Measurements from ENCODE around the gene SPO11. TPM values are rescaled to one million over a fixed set of nuclear protein-coding genes. Genes with fewer than 3 reads are reported as not detected.

Gene SPO11
- total and polyA plus RNA-seq, 9 of the 15 experiments (the other 6 are each of a cell fraction or from before 2014, with no cell fraction given), result not detected

DNA sequence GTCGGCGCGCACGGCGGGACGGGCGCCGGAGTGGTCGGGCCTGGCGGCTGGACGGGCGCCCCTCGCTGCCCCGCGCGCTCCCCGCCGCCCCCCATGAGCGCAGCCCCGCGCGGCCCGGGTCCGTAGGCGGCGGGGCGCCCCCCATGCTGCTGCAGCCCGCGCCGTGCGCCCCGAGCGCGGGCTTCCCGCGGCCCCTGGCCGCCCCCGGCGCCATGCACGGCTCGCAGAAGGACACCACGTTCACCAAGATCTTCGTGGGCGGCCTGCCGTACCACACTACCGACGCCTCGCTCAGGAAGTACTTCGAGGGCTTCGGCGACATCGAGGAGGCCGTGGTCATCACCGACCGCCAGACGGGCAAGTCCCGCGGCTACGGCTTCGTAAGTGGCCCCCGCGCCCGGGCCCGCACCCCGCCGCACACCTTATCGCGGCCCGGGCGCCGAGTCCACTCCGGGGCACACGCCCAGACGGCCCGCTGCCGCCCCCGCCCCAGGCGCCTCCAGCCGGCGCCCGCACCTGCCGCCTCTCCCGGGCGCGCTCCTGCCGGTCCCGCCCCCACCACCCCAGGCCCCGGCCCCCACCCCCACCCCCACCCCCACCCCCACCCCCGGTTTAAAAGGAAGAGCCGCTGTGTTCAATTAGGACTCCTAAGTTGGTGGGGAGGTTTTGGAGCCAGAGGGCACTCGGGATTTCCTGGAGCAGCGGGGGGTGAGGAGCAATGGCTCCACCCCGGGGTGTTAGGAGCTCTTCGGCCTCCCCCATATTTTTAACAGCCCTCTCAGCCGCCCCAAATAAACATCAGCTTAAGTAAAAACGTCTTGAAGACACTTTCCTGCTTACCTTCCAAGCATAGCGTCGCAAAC, 62.1 kb downstream of the SPO11 start:
- ATAC-seq (0 out of 3 replicates have a peak, but pooled peaks have one; percentile 4), FAIRE-seq (peak; percentile 72), DNase-seq (ENCODE audit: extremely low read depth in 1 of 4, low spot score in 3 of 4) (peak; percentile 63 to 74 (median 72))
- POLR2A ChIA-PET, result interaction anchor here (0.6 to 1.7 kb wide), 17 partner anchors 8 to 1178 kb away, joined by 3 to 9 read pairs (median 4); no protein-coding TSS in a partner anchor
- H3K36me3 ChIP-seq (ENCODE audit: control insufficient read depth, insufficient read depth, low read length), result peaks cover 46% of the 10 kb centered on the region
- BruUV-seq (replicated peaks), result no TSS peak
- H3K9me3 ChIP-seq (replicated peaks; ENCODE audit: control insufficient read depth, insufficient read depth, low read depth, low read length), result no peaks in the 10 kb centered on the region
- peak overlapping the region; percentile 79 to 96 for H3K9ac ChIP-seq (ENCODE audit: insufficient read depth in 1 of 2, low read depth in 2 of 2, low read length in 2 of 2)
- under 1% methylated on average over 37 of the region's 98 CpGs for WGBS (ENCODE audit: insufficient coverage, low coverage, missing lambda C conversion rate)
- in situ Hi-C loops (cut with MboI) (loop anchor here (25.0 kb wide), 1 partner anchor 821 kb away; no protein-coding TSS in a partner anchor), intact Hi-C loops (cut with micrococcal nuclease) (loop anchor here (2.0 to 5.0 kb wide), 2 partner anchors 19 to 61 kb away; no protein-coding TSS in a partner anchor)
- peaks cover 5% of the 10 kb centered on the region for H3K9me1 ChIP-seq (ENCODE audit: control insufficient read depth, insufficient read depth, low read length)
- CTCF ChIA-PET (ENCODE audit: low intra/inter-chr PET ratio), result no interaction called here
- peaks cover 53% of the 10 kb centered on the region for H3K79me2 ChIP-seq (ENCODE audit: control insufficient read depth, insufficient read depth, low read length)
- peak overlapping the region; percentile 87 for H3K4me2 ChIP-seq (ENCODE audit: insufficient read depth, low read length)
- H3K4me3 ChIP-seq, result peak overlapping the region; percentile 75
- peaks cover 32% of the 10 kb centered on the region for H4K20me1 ChIP-seq (replicated peaks; ENCODE audit: control insufficient read depth, insufficient read depth, low read length)
- H3K4me1 ChIP-seq (replicated peaks in 1 of 2; ENCODE audit: control insufficient read depth in 2 of 2, insufficient read depth in 2 of 2, low read length in 2 of 2), result peaks cover 34 to 70% of the 10 kb centered on the region in 2 experiments
- no peak overlapping the region for H2AFZ ChIP-seq (ENCODE audit: low read depth, low read length)
- H3K27me3 ChIP-seq (ENCODE audit: control insufficient read depth in 2 of 2, insufficient read depth in 2 of 2, low read length in 2 of 2), result no peaks in the 10 kb centered on the region
- peak overlapping the region; percentile 86 for H3K27ac ChIP-seq (ENCODE audit: extremely low read depth, low read depth, low read length)
- TF ChIP-seq CHD1 (IDR thresholded peaks at IDR 0.05; ENCODE audit: low read length) (peak; percentile 71), ZNF263 (CRISPR knock-in tag; IDR thresholded peaks at IDR 0.05; ENCODE audit: borderline replicate concordance) (no peak), POLR2B (IDR thresholded peaks at IDR 0.05; ENCODE audit: low read depth, partially characterized antibody) (no peak), ZNF217 (CRISPR knock-in tag; IDR thresholded peaks at IDR 0.05) (no peak), ZKSCAN3 (CRISPR knock-in tag; IDR thresholded peaks at IDR 0.05) (no peak), PHF21A (IDR thresholded peaks at IDR 0.05; ENCODE audit: borderline replicate concordance, low read depth) (no peak), SNRNP70 (optimal IDR thresholded peaks at IDR 0.05; ENCODE audit: low read depth, low read length) (no peak), IFI16 (CRISPR knock-in tag; IDR thresholded peaks at IDR 0.05) (no peak), ZNF79 (CRISPR knock-in tag; IDR thresholded peaks at IDR 0.05; ENCODE audit: low read depth) (no peak), RBFOX2 (IDR thresholded peaks at IDR 0.05; ENCODE audit: low read depth, low read length) (peak; percentile 67), CBX2 (IDR thresholded peaks at IDR 0.05; ENCODE audit: insufficient read depth, low read length, poor library complexity, severe bottlenecking) (no peak), PCBP1 (IDR thresholded peaks at IDR 0.05; ENCODE audit: low read depth, low read length, poor library complexity, severe bottlenecking) (peak; percentile 23), CCAR2 (IDR thresholded peaks at IDR 0.05; ENCODE audit: low read depth, low read length) (no peak), FIP1L1 (IDR thresholded peaks at IDR 0.05; ENCODE audit: low read depth, low read length, poor library complexity, severe bottlenecking) (peak; percentile 39), PHF8 (IDR thresholded peaks at IDR 0.05; ENCODE audit: borderline replicate concordance, low read length) (peak; percentile 20; the same call in 1 of the 2 replicates), ZNF316 (IDR thresholded peaks at IDR 0.05) (no peak), FOXJ3 (CRISPR knock-in tag; IDR thresholded peaks at IDR 0.05) (no peak)
- TF ChIP-seq, protein P1, sequence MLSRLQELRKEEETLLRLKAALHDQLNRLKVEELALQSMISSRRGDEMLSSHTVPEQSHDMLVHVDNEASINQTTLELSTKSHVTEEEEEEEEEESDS (CRISPR knock-in tag; IDR thresholded peaks at IDR 0.05), result no peak
- TF ChIP-seq, protein P2, sequence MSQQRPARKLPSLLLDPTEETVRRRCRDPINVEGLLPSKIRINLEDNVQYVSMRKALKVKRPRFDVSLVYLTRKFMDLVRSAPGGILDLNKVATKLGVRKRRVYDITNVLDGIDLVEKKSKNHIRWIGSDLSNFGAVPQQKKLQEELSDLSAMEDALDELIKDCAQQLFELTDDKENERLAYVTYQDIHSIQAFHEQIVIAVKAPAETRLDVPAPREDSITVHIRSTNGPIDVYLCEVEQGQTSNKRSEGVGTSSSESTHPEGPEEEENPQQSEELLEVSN (IDR thresholded peaks at IDR 0.05; ENCODE audit: borderline replicate concordance in 1 of 2, extremely low read depth in 1 of 2, insufficient read depth in 1 of 2, insufficient read length in 1 of 2, low read depth in 1 of 2, low read length in 1 of 2, poor library complexity in 1 of 2, severe bottlenecking in 1 of 2), result peak in 1 of 2 experiments; percentile 52
- TF ChIP-seq, protein P3, sequence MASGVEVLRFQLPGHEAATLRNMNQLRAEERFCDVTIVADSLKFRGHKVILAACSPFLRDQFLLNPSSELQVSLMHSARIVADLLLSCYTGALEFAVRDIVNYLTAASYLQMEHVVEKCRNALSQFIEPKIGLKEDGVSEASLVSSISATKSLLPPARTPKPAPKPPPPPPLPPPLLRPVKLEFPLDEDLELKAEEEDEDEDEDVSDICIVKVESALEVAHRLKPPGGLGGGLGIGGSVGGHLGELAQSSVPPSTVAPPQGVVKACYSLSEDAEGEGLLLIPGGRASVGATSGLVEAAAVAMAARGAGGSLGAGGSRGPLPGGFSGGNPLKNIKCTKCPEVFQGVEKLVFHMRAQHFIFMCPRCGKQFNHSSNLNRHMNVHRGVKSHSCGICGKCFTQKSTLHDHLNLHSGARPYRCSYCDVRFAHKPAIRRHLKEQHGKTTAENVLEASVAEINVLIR (CRISPR knock-in tag; IDR thresholded peaks at IDR 0.05), result no peak
